Measurements from ENCODE around the gene STARD13.
"Not testable (repeated sequence)": the region's sequence is repeated elsewhere in the genome, so short reads cannot be mapped to it uniquely, and the experiment has no call there.

STARD13 gene

DNA sequence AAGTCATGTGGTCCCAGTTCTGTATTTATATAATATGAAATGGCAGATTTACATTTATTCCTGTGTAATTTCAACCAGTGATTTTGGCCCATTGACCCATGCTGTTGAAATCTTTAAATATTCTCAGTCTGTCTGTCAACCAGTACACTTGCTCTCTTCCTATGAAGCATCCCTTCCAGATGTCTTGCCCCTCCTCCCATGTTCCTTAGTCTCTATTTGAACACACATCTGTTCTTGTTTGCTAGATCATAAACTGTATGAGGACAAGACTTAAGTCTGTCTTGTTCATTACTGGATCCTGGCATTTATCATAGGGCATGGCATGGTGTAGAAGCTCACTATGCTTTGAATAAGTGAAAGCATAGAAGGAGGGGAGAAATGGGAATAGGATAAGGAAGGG, 34.9 kb downstream of the STARD13 start:
- DNase-seq, result no peak

DNA sequence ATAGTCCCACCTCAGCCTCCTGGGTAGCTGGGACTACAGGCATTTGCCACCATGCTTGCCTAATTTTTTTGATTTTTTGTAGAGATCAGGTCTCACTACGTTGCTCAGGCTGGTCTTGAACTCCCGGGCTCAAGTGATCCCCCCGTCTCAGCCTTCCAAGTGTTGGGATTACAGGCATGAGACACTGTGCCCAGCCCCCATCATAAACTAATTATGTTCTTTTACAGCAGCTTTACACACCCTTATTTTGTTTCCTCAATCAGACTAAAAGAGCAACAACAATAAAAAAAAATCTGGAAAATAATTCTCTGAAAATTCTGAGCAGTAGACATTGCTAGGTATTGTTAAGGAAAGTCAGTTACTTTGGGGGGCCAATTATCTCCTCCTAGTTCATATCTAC, 35.7 kb downstream of the STARD13 start:
- no peak for DNase-seq

DNA sequence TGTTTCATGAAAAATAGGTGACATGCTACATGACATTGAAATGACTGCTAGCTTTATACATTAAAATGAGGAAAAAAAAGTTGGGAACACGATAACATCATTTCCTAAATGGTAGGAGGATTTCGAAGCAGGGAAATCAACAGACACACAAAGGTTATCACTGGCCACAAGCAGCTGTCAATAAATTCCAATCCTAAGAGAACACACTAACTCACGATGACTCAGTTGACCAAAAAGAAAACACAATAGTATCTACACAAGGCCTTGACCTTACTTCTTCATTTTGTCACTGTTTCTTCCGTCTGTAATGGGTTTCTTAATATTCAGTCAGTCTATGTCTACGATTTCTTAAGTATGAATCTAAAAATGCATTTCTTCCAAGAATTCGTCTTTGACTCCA, 36.5 kb downstream of the STARD13 start:
- no peak for DNase-seq

DNA sequence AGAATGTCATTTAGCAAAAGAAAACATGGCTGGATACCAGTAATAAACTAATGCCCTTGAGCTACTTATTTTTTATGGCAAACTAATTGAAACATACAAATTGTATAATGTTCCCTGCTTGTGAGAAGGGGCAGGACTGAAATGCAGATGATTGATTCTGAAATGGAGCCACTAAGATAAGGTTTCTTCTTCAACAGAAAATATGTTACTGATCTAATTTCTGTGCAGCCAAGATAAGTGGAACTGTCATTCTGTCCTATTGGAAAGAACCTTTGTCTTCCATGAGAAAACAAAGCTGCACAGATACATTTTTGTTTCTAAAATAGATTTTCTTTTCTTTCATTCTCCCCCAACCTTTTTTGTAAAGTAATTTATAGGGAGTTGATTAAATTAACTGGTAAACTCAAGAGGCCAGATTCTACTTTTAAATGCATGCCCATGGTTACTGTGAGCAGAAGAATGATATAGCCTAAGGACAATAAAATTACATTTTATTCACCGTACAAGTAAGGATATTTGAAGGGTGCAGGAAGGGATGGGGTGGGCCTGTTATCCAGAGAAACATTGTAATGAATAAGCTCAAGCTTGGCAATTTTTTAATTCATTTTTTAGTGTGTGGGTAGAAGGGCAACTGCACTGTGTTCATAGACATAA, 39.9 kb downstream of the STARD13 start:
- no peak for DNase-seq

GRCh38 chr13:33244907-33245287, 40.7 kb downstream of the STARD13 start:
- DNase-seq, result no peak

DNA sequence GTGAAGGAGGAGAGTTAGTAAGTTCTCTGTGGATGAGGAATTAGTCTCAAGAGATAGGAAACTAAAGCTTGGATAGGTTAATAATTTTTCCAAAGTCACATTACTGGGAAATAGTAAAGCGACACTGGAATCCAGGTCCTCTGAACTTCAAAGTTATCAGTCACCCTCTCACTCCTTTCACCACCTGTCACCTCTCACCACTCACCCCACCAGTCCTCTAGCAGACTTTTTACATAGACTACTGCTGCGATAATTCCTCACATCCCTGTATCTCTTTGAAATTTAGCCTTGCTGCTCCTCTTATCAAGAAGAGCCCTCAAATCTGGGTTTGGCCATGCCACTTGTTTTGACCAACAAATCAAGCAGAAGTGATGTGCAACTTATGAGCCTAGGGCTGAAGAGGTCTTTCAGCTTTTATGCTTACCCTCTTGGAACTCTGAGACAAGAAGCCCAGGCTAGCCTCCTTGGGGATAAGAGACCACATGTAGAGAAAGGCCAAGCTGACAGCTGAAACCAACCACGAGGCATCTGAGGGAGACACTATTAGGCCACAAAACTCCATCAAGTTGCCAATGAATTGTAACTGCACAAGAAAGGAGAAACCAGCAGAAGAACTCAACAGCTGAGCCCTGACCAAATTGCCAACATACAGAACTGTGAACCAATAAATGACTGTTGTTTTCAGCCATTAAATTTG, 41.2 kb downstream of the STARD13 start:
- DNase-seq, result no peak

DNA sequence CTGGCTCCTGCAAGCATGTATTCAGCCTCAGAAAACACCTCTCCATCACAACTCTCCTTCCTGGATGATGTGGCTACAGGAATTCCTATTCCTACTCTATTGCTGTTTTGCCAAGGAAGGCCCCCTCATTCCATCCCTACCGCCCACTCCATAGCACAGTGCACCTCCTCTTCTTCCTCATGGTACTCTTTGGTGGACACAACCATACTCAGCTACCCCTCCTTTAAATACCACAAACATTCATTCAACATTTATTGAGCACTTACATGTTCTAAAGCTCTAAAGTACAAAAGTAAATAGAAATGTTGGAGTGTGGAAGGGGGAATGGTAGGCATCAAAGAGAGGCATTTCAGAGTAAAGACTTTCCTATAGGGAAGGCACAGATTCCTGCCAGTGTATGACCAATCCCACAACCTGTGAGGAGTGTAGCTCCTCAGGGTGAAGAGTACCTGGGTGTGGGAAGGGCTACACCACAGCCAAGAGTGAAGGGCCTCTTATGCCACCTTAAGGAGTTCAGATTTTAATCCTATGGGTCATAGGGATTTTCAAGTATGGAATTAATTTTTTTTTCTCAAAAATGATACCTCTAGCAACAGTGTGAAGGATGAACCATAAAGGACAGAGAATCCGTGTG, 42.5 kb downstream of the STARD13 start:
- DNase-seq, result no peak

GRCh38 chr13:33242372-33242771, 43.2 kb downstream of the STARD13 start:
- DNase-seq, result not testable (repeated sequence)

DNA sequence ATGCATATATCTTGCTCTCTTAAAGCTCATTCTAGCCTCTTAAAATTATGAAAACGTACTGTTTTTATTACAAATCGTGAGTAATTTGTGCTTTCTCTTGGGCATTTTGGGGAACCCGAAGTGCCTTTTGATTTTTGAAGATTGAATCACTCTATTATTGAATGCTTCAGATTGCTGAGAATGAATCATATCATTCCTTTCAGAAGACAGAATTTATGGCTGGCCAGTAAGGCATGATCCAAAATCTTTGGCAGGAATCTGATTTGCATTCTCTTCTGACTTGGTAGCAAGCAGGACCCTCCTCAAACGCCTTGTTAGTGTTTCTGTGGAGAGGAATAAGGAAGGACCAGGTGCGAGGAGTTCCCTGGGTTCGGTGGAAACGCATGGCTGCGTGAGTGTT, 49.5 kb downstream of the STARD13 start:
- DNase-seq, result no peak

GRCh38 chr13:33235564-33235963, 50.0 kb downstream of the STARD13 start:
- no peak for DNase-seq

DNA sequence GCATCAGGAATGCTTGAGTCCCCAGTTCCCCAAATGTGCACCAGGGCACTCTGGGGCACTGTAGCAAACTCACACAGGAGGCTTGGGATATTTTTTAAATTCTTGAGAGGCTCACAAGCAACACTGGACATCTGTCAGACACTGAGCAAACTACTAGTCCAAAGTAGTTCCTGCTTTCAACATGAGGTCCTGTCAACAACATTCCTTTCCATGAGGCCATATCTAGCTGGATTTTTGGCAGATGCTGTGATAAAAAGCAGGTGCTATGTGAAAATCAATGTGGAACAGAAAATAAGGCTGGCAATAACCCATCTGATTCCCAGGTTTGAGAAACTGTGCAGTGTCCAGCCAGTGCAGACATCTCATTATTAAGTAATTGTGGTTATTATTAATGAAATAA, 50.5 kb downstream of the STARD13 start:
- DNase-seq, result no peak

- DNase-seq, result no peak
These were observed 52.0 kb downstream of the STARD13 start for GRCh38 chr13:33233547-33233946.

DNA sequence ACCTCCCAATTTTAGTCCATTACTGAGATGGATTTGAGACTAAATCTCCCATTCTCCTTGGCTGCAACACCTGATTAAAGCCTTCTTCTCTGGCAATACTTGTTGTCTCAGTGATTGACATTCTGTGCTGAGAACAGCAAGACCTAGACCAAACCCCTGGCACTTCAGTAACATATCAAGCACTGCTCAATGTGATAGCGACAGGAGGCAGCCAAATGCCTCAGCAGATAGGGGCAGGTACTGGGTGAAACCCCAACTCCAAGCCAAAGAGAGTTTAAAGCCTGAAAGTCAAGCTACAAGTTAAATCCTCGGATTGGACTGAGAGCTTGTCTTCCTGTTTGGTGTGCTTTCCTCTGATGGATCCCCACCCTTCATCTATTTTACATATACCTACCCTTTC, 52.7 kb downstream of the STARD13 start:
- DNase-seq, result no peak

GRCh38 chr13:33231339-33231738, 54.2 kb downstream of the STARD13 start:
- DNase-seq, result no peak

DNA sequence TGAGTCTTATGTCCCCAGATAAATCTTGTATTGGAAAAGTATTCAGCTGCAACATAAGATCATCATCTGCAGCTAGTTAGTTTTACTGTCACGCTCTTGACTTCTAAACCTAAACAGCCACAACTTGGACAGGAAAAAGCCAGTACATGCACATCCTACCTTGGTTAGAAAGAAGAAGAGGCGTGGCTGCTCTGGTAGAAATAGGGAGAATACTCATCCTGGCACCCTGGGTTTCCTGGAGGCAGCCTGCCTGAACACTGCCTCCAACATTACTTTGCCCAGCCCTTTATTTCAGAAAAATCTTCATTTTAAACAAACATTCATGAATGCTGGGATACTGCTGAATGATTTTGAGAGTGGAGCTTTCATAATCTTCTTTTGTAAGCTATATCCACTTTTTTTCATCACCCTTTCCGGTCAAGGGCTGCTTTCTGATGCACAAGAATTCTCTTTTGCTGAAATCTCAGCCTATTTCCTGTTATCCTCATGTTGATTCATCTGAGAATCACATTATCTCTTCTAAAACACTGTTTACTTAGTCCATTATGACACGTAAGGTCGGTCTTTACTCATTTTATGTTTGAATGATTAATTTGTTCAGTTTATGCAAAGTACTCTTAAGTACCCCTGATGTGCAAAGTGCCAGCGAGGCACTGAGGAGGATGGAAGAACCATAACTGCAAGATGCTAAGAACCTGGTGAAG, 55.2 kb downstream of the STARD13 start:
- DNase-seq, result no peak

GRCh38 chr13:33229446-33230177, 55.9 kb downstream of the STARD13 start:
- no peak for DNase-seq

DNA sequence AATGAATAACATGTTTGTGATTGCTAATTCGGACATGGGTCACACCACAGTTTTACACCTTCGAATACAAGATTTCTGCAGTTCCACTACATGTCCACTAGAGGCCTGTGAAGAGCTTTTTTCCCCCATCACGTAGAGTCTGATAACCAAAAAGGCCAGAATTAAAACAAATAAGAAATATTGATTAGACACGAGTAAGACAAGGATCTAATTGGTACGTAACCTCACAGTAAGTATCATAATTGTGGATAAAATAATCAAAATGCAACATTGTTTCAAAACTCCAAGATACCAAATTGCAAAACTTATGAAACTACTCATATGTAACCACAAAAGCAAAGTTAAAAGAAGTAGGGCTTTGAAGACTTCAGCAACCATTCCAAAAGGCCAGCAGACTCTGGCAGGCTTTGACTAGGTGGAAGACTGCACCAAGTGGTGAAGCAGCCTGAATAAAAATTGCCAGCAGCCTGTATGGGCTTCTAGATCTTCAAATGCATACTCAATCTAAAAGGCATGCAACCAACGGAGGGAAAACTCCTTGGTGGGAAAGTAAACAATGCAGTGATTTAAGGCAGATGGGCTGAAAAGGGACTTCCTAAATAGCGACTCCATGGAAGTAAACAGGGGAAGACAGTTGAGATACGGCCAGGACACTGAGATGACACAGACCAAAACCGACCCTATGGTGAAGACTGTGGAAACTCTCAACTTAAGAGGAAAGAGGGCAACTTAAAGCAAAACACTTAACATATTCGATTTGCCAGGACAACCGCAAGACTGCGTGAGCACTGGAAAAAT, 56.7 kb downstream of the STARD13 start:
- DNase-seq, result no peak

DNA sequence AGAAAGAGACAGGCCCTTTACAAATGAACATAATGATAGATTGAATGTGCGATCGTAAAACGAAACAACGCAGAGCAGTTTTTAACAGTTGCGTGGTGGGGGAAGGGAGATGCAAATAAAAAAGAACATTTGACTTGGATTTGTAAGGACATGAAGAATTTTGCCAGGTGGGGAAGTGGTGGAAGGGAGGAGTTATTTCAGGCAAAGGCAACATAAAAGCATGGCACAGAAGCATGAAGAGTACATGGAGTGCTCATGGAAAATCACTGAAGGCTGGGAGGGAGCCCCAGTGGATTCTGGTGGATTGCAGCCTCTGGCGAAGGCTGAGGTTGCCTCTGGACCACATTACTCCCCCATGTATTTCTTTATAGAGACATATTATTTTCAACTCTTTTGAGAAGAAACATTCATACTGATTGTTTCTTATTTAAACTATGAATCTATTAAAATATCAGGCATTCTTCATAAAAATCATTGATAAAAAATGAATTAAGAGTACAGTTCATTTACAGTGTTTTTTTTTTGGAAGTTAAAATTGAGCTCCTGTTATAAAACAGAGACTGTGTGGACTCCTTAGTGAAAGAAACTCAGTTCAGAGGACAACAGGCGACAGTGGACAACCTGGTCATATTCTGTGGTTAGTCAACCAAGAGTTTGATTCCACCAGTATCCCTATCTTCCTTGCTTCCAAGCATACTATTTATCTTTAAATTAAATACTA, 57.5 kb downstream of the STARD13 start:
- DNase-seq, result no peak

- no peak for DNase-seq
These were observed 60.9 kb downstream of the STARD13 start for GRCh38 chr13:33224686-33225085.

GRCh38 chr13:33224191-33224590, 61.4 kb downstream of the STARD13 start:
- no peak for DNase-seq

DNA sequence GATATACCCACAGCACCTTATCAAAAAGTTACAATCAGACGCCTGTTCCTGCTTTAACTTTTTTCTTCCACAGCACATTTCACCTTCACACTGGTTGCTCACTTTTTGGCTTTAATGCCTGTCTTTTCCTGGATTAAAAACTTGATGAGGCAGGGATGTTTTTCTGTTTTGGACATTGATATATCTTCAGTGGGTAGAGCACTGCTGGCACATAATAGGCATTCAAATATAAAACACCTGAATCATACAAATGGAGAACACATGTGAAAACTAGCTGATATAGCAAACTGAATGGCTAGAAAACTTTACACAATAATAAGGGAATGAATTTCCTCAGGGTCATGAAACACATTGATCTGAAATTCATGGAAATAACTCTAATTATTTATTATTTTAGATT, 65.6 kb downstream of the STARD13 start:
- DNase-seq, result no peak

DNA sequence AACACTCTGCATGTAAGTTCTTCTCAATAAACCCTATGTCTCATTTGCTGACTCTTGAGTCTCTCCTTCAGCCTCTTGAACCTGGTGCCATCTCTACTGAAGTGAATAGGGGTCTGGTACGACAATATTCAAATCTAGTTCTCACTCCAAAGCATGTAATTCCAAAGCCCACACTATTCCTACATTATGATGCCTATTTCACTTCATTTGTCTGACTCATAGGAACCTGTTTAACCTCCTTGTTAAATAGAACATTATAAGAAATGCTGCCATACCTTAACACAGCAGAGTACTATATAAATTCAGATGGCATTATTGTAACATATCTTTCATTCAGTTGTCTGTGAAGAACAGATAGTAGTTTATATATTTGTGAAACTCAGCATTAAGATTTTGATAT, 67.1 kb downstream of the STARD13 start:
- no peak for DNase-seq

All from NCI-H2107 (cell line).